ENCODE measurements around the gene ZNF500.
A peak's percentile ranks its signal among the peaks of the same experiment; 100 is the strongest.

Gene ZNF500

GRCh38 chr16:4766875-4767628 is at the start of gene ZNF500:
Gene ZNF500, minus strand, starts transcription at chr16:4767162. Its CDS starts 1,184 bp downstream, at chr16:4765978.
- FAIRE-seq = peak; percentile 97

- no peak for FAIRE-seq
These were observed 47.7 kb upstream of the ZNF500 start for GRCh38 chr16:4814542-4815173.

- no peak for FAIRE-seq
These were observed 47.1 kb upstream of the ZNF500 start for GRCh38 chr16:4814046-4814445.

- no peak for FAIRE-seq
These were observed 46.5 kb upstream of the ZNF500 start for GRCh38 chr16:4813251-4814003.

- no peak for FAIRE-seq
These were observed 44.8 kb upstream of the ZNF500 start for GRCh38 chr16:4811773-4812172.

GRCh38 chr16:4811242-4811641 is 44.3 kb upstream of the ZNF500 start:
- no peak for FAIRE-seq

GRCh38 chr16:4806280-4806679 is 39.3 kb upstream of the ZNF500 start:
- no peak for FAIRE-seq

GRCh38 chr16:4805231-4805630 is 38.3 kb upstream of the ZNF500 start:
- no peak for FAIRE-seq

- FAIRE-seq = no peak
These were observed 37.2 kb upstream of the ZNF500 start for GRCh38 chr16:4803898-4804762.

GRCh38 chr16:4803401-4803844 is 36.5 kb upstream of the ZNF500 start:
- FAIRE-seq = no peak

- FAIRE-seq = peak; percentile 61
These were observed 35.8 kb upstream of the ZNF500 start for GRCh38 chr16:4802659-4803287.

- peak; percentile 80 for FAIRE-seq
These were observed 35.1 kb upstream of the ZNF500 start, which contains the start of gene ROGDI for GRCh38 chr16:4801962-4802658. Gene ROGDI, minus strand, starts transcription at chr16:4802633. Its CDS starts 62 bp downstream, at chr16:4802571.

GRCh38 chr16:4801051-4801961 is 34.3 kb upstream of the ZNF500 start:
- FAIRE-seq = no peak

GRCh38 chr16:4800290-4801041 is 33.5 kb upstream of the ZNF500 start:
- no peak for FAIRE-seq

GRCh38 chr16:4799171-4799855 is 32.4 kb upstream of the ZNF500 start:
- no peak for FAIRE-seq

GRCh38 chr16:4798456-4798855 is 31.5 kb upstream of the ZNF500 start:
- no peak for FAIRE-seq

- no peak for FAIRE-seq
These were observed 30.9 kb upstream of the ZNF500 start for GRCh38 chr16:4797805-4798252.

GRCh38 chr16:4796982-4797804 is 30.2 kb upstream of the ZNF500 start:
- FAIRE-seq = no peak
